ENCODE data around the gene FXYD7.

- peak; percentile 89 to 98 (median 94) for TF ChIP-seq CTCF (IDR thresholded peaks at IDR 0.05)
- TF ChIP-seq POLR2A (IDR thresholded peaks at IDR 0.05): no peak
Observed at GRCh38 chr19:35114353-35115176, 28.5 kb upstream of the FXYD7 start.
